GM18498 (cell line): ENCODE measurements around the gene SFMBT1.

Experiments used
- ATAC-seq: cut with Tn5 transposase; IDR thresholded peaks from one replicate; pipeline ENCODE4 v1.9.1; 2021; ENCODE audit warnings: mild to moderate bottlenecking, moderate library complexity; ENCODE audit not compliant: unreplicated experiment

SFMBT1 gene

DNA sequence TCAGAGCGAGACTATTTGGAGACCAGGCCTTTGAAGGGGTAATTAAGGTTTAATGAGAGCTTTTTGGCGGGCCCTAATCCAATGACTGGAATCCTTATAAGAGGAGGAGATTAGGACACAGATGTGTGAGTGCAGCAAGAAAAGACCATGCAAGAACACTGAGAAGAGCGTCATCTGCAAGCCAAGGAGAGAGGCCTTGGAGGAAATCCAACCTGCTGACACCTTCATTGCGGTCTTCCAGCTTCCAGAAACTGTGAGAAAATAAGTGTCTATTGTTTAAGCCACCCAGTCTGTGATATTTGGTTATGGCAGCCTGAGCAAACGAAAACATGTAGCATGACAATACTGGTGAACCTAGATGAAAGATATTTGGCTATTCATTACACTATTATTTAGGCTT is 188.0 kb downstream of the SFMBT1 start:
- ATAC-seq, result no peak

DNA sequence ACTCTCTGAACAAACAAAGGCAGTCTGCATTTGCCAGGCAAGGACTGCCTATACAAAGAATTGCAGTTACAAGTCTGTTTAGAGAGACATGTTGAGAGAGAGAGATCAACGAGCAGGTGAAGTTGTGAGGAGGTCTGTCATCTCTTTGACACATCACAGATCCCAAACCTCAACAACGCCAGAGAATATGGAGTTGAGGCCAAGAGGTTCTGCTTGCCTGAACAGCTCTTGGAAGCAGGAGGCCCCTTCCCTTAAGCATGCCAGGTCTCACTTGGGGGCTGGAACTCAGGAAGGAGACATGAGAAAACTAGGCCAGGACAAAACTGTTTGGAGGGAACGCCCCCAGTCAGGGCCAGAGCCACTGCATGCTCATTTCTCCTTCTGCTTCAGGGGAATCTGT is 188.7 kb downstream of the SFMBT1 start:
- no peak for ATAC-seq

DNA sequence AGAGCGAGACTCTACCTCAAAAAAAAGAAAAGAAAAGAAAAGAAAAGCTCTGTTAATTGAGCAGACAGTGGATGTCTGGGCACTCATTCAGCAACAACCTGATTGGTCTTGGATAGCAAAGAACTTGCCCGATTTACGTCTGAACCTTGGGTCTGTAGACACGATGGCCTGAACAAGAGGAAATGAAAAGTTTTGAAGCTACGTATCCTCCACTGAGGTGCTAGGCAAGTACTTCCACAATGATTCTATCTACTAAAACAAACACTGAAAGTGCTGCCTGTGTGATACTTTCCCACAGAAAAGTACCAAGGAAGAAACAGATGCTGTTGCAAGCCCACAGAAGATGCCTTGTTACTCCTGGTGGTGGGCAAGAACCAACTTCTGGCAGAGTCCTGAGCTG is 189.2 kb downstream of the SFMBT1 start:
- no peak for ATAC-seq

DNA sequence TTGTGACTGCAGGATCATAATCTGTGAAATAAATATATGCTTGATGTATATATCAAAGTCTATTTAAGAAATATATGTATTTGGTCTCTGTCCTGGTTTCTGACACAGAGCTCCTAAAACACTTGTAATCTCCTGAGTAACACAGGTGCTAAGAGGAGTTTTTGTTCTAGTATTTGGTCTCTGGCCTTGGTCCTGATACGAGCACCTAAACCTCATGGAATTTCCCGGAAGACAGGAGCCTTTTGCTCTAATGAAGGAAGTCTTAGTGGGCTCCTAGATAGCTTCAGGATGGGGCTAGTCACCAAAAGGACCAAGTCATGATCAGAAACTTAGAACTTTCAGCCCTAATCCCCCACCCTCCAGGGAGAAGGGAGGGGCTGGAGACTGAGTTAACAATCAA is 191.9 kb downstream of the SFMBT1 start:
- ATAC-seq, result no peak
